Stimulated activated effector memory CD8-positive, alpha-beta T cell treated with anti-CD3 and anti-CD28 coated beads, Interleukin-12 subunit alpha, Interleukin-12 subunit beta, amount 100 ng/mL, for 72 hours (primary cell): ENCODE results near the gene FANCG.

ENCODE experiments used
- ATAC-seq: fragments of 150-1000 bp; cut with Tn5 transposase; 2 replicates; pipeline ENCODE4 v1.10.0; 2021
- DNase-seq, 2 donors: peaks; one replicate each; pipeline ENCODE4 v3.0.0; 2021 to 2022; ENCODE audit warnings: low spot score in 2 of 2
- H3K27ac Mint-ChIP-seq: one replicate; pipeline ENCODE4 v1.8.0; 2022; ENCODE audit warnings: mild to moderate bottlenecking, mixed read lengths
- H3K36me3 Mint-ChIP-seq: one replicate; pipeline ENCODE4 v1.8.0; 2022; ENCODE audit warnings: mild to moderate bottlenecking, mixed read lengths
- H3K4me1 Mint-ChIP-seq: one replicate; pipeline ENCODE4 v1.8.0; 2022; ENCODE audit warnings: mixed read lengths
- H3K4me3 Mint-ChIP-seq: one replicate; pipeline ENCODE4 v1.8.0; 2022; ENCODE audit warnings: mild to moderate bottlenecking, mixed read lengths
- H3K9me3 Mint-ChIP-seq: one replicate; pipeline ENCODE4 v1.8.0; 2022; ENCODE audit warnings: mixed read lengths

FANCG gene

GRCh38 chr9:35107297-35108290, 27.9 kb upstream of the FANCG start:
- Mint-ChIP-seq H3K36me3 (peaks cover 54% of the 10 kb centered on the region), H3K4me1 (peaks cover 47% of the 10 kb centered on the region), H3K4me3 (no peak overlapping the region), H3K27ac (no peak overlapping the region), H3K9me3 (no peaks in the 10 kb centered on the region)
- ATAC-seq (no peak), DNase-seq (no peak)

GRCh38 chr9:35106343-35106730, 26.6 kb upstream of the FANCG start:
- H3K9me3 Mint-ChIP-seq, result no peaks in the 10 kb centered on the region
- DNase-seq, result no peak
- H3K4me3 Mint-ChIP-seq, result no peak overlapping the region
- H3K27ac Mint-ChIP-seq, result no peak overlapping the region
- no peak for ATAC-seq
- peaks cover 46% of the 10 kb centered on the region for H3K36me3 Mint-ChIP-seq
- H3K4me1 Mint-ChIP-seq, result peaks cover 47% of the 10 kb centered on the region

GRCh38 chr9:35105571-35106342, 26.0 kb upstream of the FANCG start:
- H3K36me3 Mint-ChIP-seq, result peaks cover 50% of the 10 kb centered on the region
- H3K27ac Mint-ChIP-seq, result no peak overlapping the region
- no peaks in the 10 kb centered on the region for H3K9me3 Mint-ChIP-seq
- no peak overlapping the region for H3K4me3 Mint-ChIP-seq
- H3K4me1 Mint-ChIP-seq, result peaks cover 47% of the 10 kb centered on the region
- no peak for ATAC-seq
- no peak for DNase-seq

GRCh38 chr9:35105126-35105525, 25.4 kb upstream of the FANCG start:
- DNase-seq, result no peak
- no peaks in the 10 kb centered on the region for H3K9me3 Mint-ChIP-seq
- peaks cover 46% of the 10 kb centered on the region for H3K4me1 Mint-ChIP-seq
- no peak overlapping the region for H3K27ac Mint-ChIP-seq
- H3K4me3 Mint-ChIP-seq, result no peak overlapping the region
- ATAC-seq, result no peak
- peaks cover 57% of the 10 kb centered on the region for H3K36me3 Mint-ChIP-seq

- ATAC-seq (no peak), DNase-seq (no peak)
- Mint-ChIP-seq H3K4me1 (peaks cover 46% of the 10 kb centered on the region), H3K4me3 (no peak overlapping the region), H3K27ac (peak overlapping the region; percentile 98), H3K36me3 (peaks cover 62% of the 10 kb centered on the region), H3K9me3 (no peaks in the 10 kb centered on the region)
Observed at GRCh38 chr9:35104586-35104985, 24.8 kb upstream of the FANCG start.

GRCh38 chr9:35103660-35104191, 24.0 kb upstream of the FANCG start:
- Mint-ChIP-seq H3K36me3 (peaks cover 71% of the 10 kb centered on the region), H3K4me1 (peaks cover 41% of the 10 kb centered on the region), H3K4me3 (peak overlapping the region; percentile 95), H3K9me3 (no peaks in the 10 kb centered on the region), H3K27ac (peak overlapping the region; percentile 98)
- DNase-seq, result no peak
- no peak for ATAC-seq

- Mint-ChIP-seq H3K27ac (peak within 1 kb of the TSS; percentile 98), H3K36me3 (peaks cover 72% of the 10 kb centered on the region), H3K9me3 (no peaks in the 10 kb centered on the region), H3K4me3 (peak within 1 kb of the TSS; percentile 95), H3K4me1 (peaks cover 41% of the 10 kb centered on the region)
- ATAC-seq (peak; percentile 98), DNase-seq (peak; percentile 67 to 92)
Observed at GRCh38 chr9:35102769-35103659, 23.3 kb upstream of the FANCG start, which contains the start of gene STOML2. TSS of gene STOML2 (minus strand) at chr9:35103131. CDS start at chr9:35103094, 37 bp downstream.

GRCh38 chr9:35102465-35102768, 22.7 kb upstream of the FANCG start:
- Mint-ChIP-seq H3K4me1 (peaks cover 41% of the 10 kb centered on the region), H3K4me3 (peak overlapping the region; percentile 95), H3K27ac (peak overlapping the region; percentile 98), H3K36me3 (peaks cover 71% of the 10 kb centered on the region), H3K9me3 (no peaks in the 10 kb centered on the region)
- DNase-seq, result no peak
- no peak for ATAC-seq

- ATAC-seq (no peak), DNase-seq (no peak)
- Mint-ChIP-seq H3K9me3 (no peaks in the 10 kb centered on the region), H3K27ac (no peak overlapping the region), H3K4me3 (no peak overlapping the region), H3K36me3 (peaks cover 56% of the 10 kb centered on the region), H3K4me1 (peaks cover 59% of the 10 kb centered on the region)
Observed at GRCh38 chr9:35097573-35097972, 17.8 kb upstream of the FANCG start.

- Mint-ChIP-seq H3K4me3 (peak within 1 kb of the TSS; percentile 79), H3K9me3 (no peaks in the 10 kb centered on the region), H3K4me1 (peaks cover 46% of the 10 kb centered on the region), H3K27ac (peak within 1 kb of the TSS; percentile 96), H3K36me3 (peaks cover 64% of the 10 kb centered on the region)
- DNase-seq (peak; percentile 89 to 94), ATAC-seq (peak; percentile 94)
Observed at GRCh38 chr9:35096035-35096849, 16.5 kb upstream of the FANCG start, which contains the start of gene PIGO. TSS of gene PIGO (minus strand) at chr9:35096591. CDS start at chr9:35095565, 1,026 bp downstream.

- Mint-ChIP-seq H3K27ac (no peak overlapping the region), H3K4me1 (peaks cover 27% of the 10 kb centered on the region), H3K4me3 (no peak overlapping the region), H3K36me3 (peaks cover 72% of the 10 kb centered on the region), H3K9me3 (no peaks in the 10 kb centered on the region)
- DNase-seq (no peak), ATAC-seq (no peak)
Observed at GRCh38 chr9:35091536-35091935, 11.8 kb upstream of the FANCG start.

GRCh38 chr9:35089434-35089833, 9.7 kb upstream of the FANCG start:
- Mint-ChIP-seq H3K4me3 (no peak overlapping the region), H3K9me3 (no peaks in the 10 kb centered on the region), H3K27ac (no peak overlapping the region), H3K4me1 (peaks cover 6% of the 10 kb centered on the region), H3K36me3 (peaks cover 61% of the 10 kb centered on the region)
- no peak for ATAC-seq
- no peak for DNase-seq

GRCh38 chr9:35085078-35085477, 5.3 kb upstream of the FANCG start:
- ATAC-seq (peak; percentile 61), DNase-seq (no peak)
- Mint-ChIP-seq H3K4me1 (peaks cover 4% of the 10 kb centered on the region), H3K27ac (no peak overlapping the region), H3K9me3 (no peaks in the 10 kb centered on the region), H3K36me3 (peaks cover 34% of the 10 kb centered on the region), H3K4me3 (no peak overlapping the region)

- ATAC-seq (peak; percentile 2), DNase-seq (peak in 1 of 2 donors; percentile 58)
- no peaks in the 10 kb centered on the region for H3K9me3 Mint-ChIP-seq
- peak overlapping the region; percentile 96 for H3K27ac Mint-ChIP-seq
- peaks cover 42% of the 10 kb centered on the region for H3K4me1 Mint-ChIP-seq
- peak overlapping the region; percentile 95 for H3K4me3 Mint-ChIP-seq
- H3K36me3 Mint-ChIP-seq, result peaks cover 52% of the 10 kb centered on the region
Observed at GRCh38 chr9:35079041-35079425, 709 bp downstream of the FANCG start.
